ENCODE data around the gene GALK1.

The GALK1 gene

GRCh38 chr17:75750661-75751423 is 14.2 kb downstream of the GALK1 start:
- H3K4me2 ChIP-seq (ENCODE audit: low read depth, low read length, poor library complexity, severe bottlenecking): no peak overlapping the region
- no peaks in the 10 kb centered on the region for H3F3A ChIP-seq (ENCODE audit: low read depth)
- TF ChIP-seq, protein P1, sequence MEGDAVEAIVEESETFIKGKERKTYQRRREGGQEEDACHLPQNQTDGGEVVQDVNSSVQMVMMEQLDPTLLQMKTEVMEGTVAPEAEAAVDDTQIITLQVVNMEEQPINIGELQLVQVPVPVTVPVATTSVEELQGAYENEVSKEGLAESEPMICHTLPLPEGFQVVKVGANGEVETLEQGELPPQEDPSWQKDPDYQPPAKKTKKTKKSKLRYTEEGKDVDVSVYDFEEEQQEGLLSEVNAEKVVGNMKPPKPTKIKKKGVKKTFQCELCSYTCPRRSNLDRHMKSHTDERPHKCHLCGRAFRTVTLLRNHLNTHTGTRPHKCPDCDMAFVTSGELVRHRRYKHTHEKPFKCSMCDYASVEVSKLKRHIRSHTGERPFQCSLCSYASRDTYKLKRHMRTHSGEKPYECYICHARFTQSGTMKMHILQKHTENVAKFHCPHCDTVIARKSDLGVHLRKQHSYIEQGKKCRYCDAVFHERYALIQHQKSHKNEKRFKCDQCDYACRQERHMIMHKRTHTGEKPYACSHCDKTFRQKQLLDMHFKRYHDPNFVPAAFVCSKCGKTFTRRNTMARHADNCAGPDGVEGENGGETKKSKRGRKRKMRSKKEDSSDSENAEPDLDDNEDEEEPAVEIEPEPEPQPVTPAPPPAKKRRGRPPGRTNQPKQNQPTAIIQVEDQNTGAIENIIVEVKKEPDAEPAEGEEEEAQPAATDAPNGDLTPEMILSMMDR (conservative IDR thresholded peaks at IDR 0.05; ENCODE audit: low read length): no peak
- no peak for TF ChIP-seq EZH2phosphoT487 (IDR thresholded peaks at IDR 0.05; ENCODE audit: borderline replicate concordance)
- H3K36me3 ChIP-seq (ENCODE audit: insufficient read depth, low read length): no peaks in the 10 kb centered on the region
- peaks cover 23% of the 10 kb centered on the region for H3K4me1 ChIP-seq (ENCODE audit: insufficient read depth, low read length, poor library complexity, severe bottlenecking)
- no peak overlapping the region for H2AFZ ChIP-seq (ENCODE audit: low read length)
- H3K9me2 ChIP-seq (replicated peaks; ENCODE audit: low read depth, low read length): no peaks in the 10 kb centered on the region
- H3K27me3 ChIP-seq (ENCODE audit: insufficient read depth, low read length, poor library complexity, severe bottlenecking): no peaks in the 10 kb centered on the region
- H3K9ac ChIP-seq (ENCODE audit: low read depth, low read length, poor library complexity, severe bottlenecking): no peak overlapping the region
- no peak overlapping the region for H3K4me3 ChIP-seq (ENCODE audit: low read length, poor library complexity, severe bottlenecking)
- no peaks in the 10 kb centered on the region for H4K20me1 ChIP-seq (ENCODE audit: insufficient read depth, low read length, poor library complexity, severe bottlenecking)
- H3K79me2 ChIP-seq (ENCODE audit: insufficient read depth, low read length): no peaks in the 10 kb centered on the region
- H3K9me3 ChIP-seq (ENCODE audit: insufficient read depth, low read depth, low read length): no peaks in the 10 kb centered on the region

DNA sequence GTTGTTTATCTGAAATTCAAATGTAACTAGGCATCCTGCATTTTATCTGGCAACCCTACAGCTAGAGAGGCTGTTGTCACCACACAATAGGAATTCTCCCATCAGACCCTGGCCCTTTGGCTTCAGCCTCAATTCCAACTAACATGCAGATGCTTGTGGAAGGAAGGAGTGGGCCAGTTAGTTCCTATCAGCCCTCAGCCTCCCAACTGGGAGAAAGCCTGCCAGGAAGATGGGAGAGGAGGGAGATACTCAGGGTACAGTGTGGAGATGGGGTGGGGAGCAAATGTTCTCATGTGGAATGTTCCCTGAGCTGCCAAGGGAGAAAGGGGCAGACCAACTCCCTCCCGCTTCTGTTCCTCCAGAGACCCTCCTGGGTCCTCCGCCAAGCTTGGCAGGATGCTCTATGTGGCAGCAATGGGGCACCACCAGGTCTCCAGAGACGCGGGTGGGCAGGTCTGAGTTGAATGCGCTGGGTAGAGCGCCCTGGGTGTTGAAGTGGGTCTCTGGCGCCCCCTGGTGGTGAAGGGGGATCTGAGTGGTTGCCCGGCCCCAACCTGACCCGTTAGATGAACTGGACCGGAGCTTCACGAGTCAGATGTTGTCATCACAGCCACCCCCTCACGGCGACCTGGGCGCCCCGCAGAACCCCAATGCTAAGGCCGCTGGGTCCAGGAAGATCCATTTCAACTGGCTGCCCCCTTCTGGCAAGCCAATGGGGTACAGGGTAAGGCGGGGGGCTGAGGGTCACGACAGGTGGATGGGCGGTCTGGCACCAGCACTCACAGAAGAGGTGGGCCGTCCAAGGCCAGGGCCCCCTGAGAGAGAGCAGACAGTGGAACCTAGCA is 15.2 kb downstream of the GALK1 start:
- TF ChIP-seq, protein P1 (conservative IDR thresholded peaks at IDR 0.05; ENCODE audit: low read length): peak; percentile 97
- no peak for TF ChIP-seq EZH2phosphoT487 (IDR thresholded peaks at IDR 0.05; ENCODE audit: borderline replicate concordance)
- H2AFZ ChIP-seq (ENCODE audit: low read length): peak overlapping the region; percentile 82
- no peak overlapping the region for H3K9ac ChIP-seq (ENCODE audit: low read depth, low read length, poor library complexity, severe bottlenecking)
- peaks cover 13% of the 10 kb centered on the region for H3K4me1 ChIP-seq (ENCODE audit: insufficient read depth, low read length, poor library complexity, severe bottlenecking)
- H3K4me3 ChIP-seq (ENCODE audit: low read length, poor library complexity, severe bottlenecking): peak overlapping the region; percentile 41
- no peaks in the 10 kb centered on the region for H4K20me1 ChIP-seq (ENCODE audit: insufficient read depth, low read length, poor library complexity, severe bottlenecking)
- H3K9me3 ChIP-seq (ENCODE audit: insufficient read depth, low read depth, low read length): no peaks in the 10 kb centered on the region
- no peaks in the 10 kb centered on the region for H3K36me3 ChIP-seq (ENCODE audit: insufficient read depth, low read length)
- peak overlapping the region; percentile 53 for H3K4me2 ChIP-seq (ENCODE audit: low read depth, low read length, poor library complexity, severe bottlenecking)
- no peaks in the 10 kb centered on the region for H3F3A ChIP-seq (ENCODE audit: low read depth)
- no peaks in the 10 kb centered on the region for H3K79me2 ChIP-seq (ENCODE audit: insufficient read depth, low read length)
- no peaks in the 10 kb centered on the region for H3K9me2 ChIP-seq (replicated peaks; ENCODE audit: low read depth, low read length)
- H3K27me3 ChIP-seq (ENCODE audit: insufficient read depth, low read length, poor library complexity, severe bottlenecking): no peaks in the 10 kb centered on the region

DNA sequence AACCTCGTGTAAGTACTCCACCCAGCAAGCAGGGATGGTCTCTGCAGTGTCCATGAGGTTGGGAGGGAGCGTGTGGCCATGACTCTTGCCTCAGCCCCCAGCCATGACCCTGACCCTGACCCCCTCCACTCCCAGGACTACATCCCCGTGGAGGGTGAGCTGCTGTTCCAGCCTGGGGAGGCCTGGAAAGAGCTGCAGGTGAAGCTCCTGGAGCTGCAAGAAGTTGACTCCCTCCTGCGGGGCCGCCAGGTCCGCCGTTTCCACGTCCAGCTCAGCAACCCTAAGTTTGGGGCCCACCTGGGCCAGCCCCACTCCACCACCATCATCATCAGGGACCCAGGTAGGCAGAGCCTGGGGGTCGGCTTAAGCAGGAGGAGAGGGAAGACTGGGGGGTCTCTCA is 16.3 kb downstream of the GALK1 start:
- no peak overlapping the region for H3K9ac ChIP-seq (ENCODE audit: low read depth, low read length, poor library complexity, severe bottlenecking)
- no peaks in the 10 kb centered on the region for H3K9me2 ChIP-seq (replicated peaks; ENCODE audit: low read depth, low read length)
- H3K4me1 ChIP-seq (ENCODE audit: insufficient read depth, low read length, poor library complexity, severe bottlenecking): peaks cover 5% of the 10 kb centered on the region
- no peak for TF ChIP-seq EZH2phosphoT487 (IDR thresholded peaks at IDR 0.05; ENCODE audit: borderline replicate concordance)
- TF ChIP-seq, protein P1 (conservative IDR thresholded peaks at IDR 0.05; ENCODE audit: low read length): no peak
- H3K27me3 ChIP-seq (ENCODE audit: insufficient read depth, low read length, poor library complexity, severe bottlenecking): no peaks in the 10 kb centered on the region
- no peaks in the 10 kb centered on the region for H4K20me1 ChIP-seq (ENCODE audit: insufficient read depth, low read length, poor library complexity, severe bottlenecking)
- no peaks in the 10 kb centered on the region for H3K9me3 ChIP-seq (ENCODE audit: insufficient read depth, low read depth, low read length)
- no peak overlapping the region for H3K4me3 ChIP-seq (ENCODE audit: low read length, poor library complexity, severe bottlenecking)
- H3K4me2 ChIP-seq (ENCODE audit: low read depth, low read length, poor library complexity, severe bottlenecking): no peak overlapping the region
- H3F3A ChIP-seq (ENCODE audit: low read depth): no peaks in the 10 kb centered on the region
- no peaks in the 10 kb centered on the region for H3K79me2 ChIP-seq (ENCODE audit: insufficient read depth, low read length)
- H3K36me3 ChIP-seq (ENCODE audit: insufficient read depth, low read length): no peaks in the 10 kb centered on the region
- H2AFZ ChIP-seq (ENCODE audit: low read length): no peak overlapping the region

Data from Loucy (cell line).